Activated T-cell treated with anti-CD3 and anti-CD28 coated beads for 1 hour (primary cell): Measurements from ENCODE around the gene ACSL3.
"Not testable (repeated sequence)": the region's sequence is repeated elsewhere in the genome, so short reads cannot be mapped to it uniquely, and the experiment has no call there.

ENCODE experiments used
- DNase-seq: peaks from one replicate; pipeline ENCODE4 v3.0.0-alpha.2; 2020; ENCODE audit warnings: low read depth

ACSL3 gene

GRCh38 chr2:222976521-222977061 lies 115.8 kb downstream of the ACSL3 start:
- no peak for DNase-seq

DNA sequence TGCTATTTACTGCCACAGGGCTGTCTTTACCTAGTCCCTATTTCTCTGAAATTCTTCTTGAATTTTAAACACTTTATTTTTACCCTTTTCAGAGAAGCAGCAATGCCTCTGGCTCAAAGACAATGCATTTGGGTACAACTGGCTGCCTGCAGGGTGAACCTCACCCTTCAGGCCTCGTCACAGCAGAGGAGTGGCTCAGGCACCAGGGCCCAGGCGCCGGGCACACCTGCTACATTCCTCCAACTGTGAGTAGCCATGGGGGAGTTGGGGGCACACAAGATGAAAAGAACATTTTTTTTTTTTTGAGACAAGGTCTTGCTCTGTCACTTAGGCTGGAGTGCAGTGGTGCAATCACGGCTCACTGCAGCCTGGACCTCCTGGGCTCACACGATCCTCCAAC lies 116.3 kb downstream of the ACSL3 start:
- no peak for DNase-seq

- DNase-seq: no peak
These were observed 118.0 kb downstream of the ACSL3 start for GRCh38 chr2:222978850-222979249.

GRCh38 chr2:222979484-222979883 lies 118.6 kb downstream of the ACSL3 start:
- no peak for DNase-seq

- DNase-seq: no peak
These were observed 121.4 kb downstream of the ACSL3 start for GRCh38 chr2:222982010-222982908.

DNA sequence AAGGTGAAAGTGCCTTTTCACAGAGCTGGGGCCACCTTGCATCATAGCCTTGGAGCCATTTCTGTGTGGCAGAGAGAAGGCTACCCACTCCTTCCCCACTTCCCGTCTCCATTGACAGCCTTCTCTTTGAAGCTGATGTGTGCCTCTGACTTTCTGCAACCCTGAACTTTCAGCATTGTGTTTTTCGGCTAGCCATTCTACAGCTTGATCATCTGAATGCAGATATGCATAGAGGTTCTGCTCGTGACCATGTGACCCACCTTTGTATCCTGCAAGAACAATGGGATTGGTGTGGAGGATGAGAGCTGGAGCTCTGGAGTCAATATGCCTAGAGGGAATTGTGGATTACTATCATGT lies 122.1 kb downstream of the ACSL3 start:
- no peak for DNase-seq

DNA sequence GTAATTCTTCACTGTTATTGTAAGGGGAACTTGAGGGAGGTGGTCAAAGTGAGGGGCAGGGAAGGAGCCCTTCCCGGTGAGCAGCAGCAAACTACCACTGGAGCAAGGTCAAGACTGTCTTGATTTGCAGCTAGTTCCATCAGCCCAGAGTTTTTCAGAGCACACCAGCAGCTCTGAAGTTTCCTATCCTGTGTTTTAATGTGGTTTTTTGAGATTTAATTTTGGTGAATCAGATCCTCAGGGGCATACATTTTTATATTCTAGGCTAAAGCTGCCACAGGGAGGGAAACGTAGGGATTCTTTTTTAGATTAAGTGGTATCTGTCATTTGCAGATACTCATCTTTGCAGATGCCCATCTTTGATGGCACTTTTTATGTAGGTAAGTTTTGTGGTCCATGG lies 124.1 kb downstream of the ACSL3 start:
- no peak for DNase-seq

DNA sequence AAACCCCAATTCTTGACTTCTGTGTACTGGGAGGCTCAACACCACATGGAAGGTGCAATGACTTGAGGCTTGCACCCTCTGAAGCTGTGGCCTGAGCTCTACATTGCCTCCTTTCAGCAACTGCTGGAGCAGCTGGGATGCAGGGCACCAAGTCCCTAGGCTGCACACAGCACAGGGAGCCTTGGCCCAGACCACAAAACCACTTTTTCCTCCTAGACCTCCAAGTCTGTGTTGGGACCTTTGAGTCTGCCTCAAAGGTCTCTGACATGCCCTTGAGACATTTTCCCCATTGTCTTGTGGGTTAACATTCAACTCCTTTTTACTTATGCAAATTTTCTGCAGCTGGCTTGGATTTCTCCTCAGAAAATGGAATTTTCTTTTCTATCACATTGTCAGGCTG lies 128.6 kb downstream of the ACSL3 start:
- no peak for DNase-seq

DNA sequence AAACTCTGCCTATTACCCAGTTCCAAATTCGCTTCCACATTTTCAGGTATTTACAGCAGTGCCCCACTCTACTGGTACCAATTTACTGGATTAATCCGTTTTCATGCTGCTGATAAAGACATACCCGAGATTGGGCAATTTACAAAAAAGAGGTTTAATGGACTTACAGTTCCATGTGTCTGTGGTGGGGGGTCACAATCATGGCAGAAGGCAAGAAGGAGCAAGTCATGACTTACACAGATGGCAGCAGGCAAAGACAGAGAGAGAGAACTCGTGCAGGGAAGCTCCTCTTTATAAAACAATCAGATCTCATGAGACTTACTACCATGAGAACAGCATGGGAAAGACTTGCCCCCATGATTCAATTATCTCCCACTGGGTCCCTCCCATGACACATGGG lies 129.4 kb downstream of the ACSL3 start:
- DNase-seq: not testable (repeated sequence)

DNA sequence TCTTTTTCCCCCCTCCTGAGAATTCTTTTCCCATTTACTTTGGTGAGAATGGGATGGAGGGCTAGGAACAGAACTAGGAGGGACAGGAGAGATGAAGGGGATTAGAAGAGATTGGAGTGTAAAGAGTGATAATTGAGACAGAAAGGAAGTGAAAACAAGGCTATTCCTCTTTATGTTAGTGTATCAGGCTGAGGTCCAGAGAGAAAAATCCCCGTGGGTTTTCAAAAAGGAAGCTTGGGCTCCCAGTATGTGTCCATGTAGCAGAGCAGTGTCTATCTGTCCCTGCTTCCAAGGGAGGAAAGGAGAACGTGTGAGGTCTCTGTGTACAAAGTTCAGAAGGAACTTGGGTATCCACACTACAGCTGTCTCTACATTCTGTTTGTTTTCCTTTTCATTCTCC lies 131.3 kb downstream of the ACSL3 start:
- DNase-seq: no peak
